Liver (tissue), 9 donors: ENCODE measurements around the gene AKT3. TPM values are rescaled to one million over a fixed set of nuclear protein-coding genes. Genes with fewer than 3 reads are reported as not detected.

Experiments used
- DNase-seq: peaks from one replicate; pipeline ENCODE4 v3.0.0-alpha.2; 2017; ENCODE audit warnings: low spot score
- H3K27ac ChIP-seq, 2 donors: one replicate each; pipeline ENCODE4 v1.7.0; 2013; ENCODE audit warnings: inconsistent platforms in 2 of 2, low read length in 2 of 2, control low read depth in 1 of 2, low read depth in 1 of 2, mild to moderate bottlenecking in 1 of 2
- H3K27me3 ChIP-seq, 4 donors: one replicate each; pipeline versions ENCODE4 v1.6.1 to v1.7.0; 2013; ENCODE audit warnings: low read length in 3 of 4, inconsistent platforms in 1 of 4, mild to moderate bottlenecking in 1 of 4, moderate library complexity in 1 of 4; ENCODE audit not compliant: control insufficient read depth in 4 of 4, insufficient read depth in 4 of 4
- H3K36me3 ChIP-seq, 4 donors: one replicate each; pipeline versions ENCODE4 v1.6.1 to v1.7.0; 2013; ENCODE audit warnings: low read length in 3 of 4, mild to moderate bottlenecking in 3 of 4, low read depth in 1 of 4, moderate library complexity in 1 of 4; ENCODE audit not compliant: control insufficient read depth in 4 of 4, insufficient read depth in 3 of 4
- H3K4me1 ChIP-seq, 4 donors: one replicate each; pipeline versions ENCODE4 v1.6.1 to v1.7.0; 2013; ENCODE audit warnings: low read length in 3 of 4, mild to moderate bottlenecking in 3 of 4, moderate library complexity in 1 of 4; ENCODE audit not compliant: control insufficient read depth in 4 of 4, insufficient read depth in 4 of 4
- H3K4me3 ChIP-seq, 3 donors: one replicate each; pipeline versions ENCODE4 v1.6.1 to v1.7.0; 2013; ENCODE audit warnings: low read length in 3 of 3, control low read depth in 1 of 3, low read depth in 1 of 3, mild to moderate bottlenecking in 1 of 3
- H3K9ac ChIP-seq, 2 donors: one replicate each; pipeline ENCODE4 v1.7.0; 2013; ENCODE audit warnings: low read length in 2 of 2, mild to moderate bottlenecking in 2 of 2, moderate library complexity in 2 of 2, control low read depth in 1 of 2, low read depth in 1 of 2
- H3K9me3 ChIP-seq, 4 donors: one replicate each; pipeline versions ENCODE4 v1.6.1 to v1.7.0; 2013; ENCODE audit warnings: low read length in 3 of 4; ENCODE audit not compliant: control insufficient read depth in 4 of 4
- FOXA1 ChIP-seq: IDR thresholded peaks from 2 replicates; pipeline ENCODE4 v1.6.1; 2016; ENCODE audit warnings: antibody characterized with exemption
- HNF4A ChIP-seq, 2 donors: conservative IDR thresholded peaks; 2 replicates each; pipeline ENCODE4 v1.6.1; 2016; ENCODE audit warnings: antibody characterized with exemption in 2 of 2, mild to moderate bottlenecking in 2 of 2
- HNF4G ChIP-seq: IDR thresholded peaks from 2 replicates; pipeline ENCODE4 v1.6.1; 2016; ENCODE audit warnings: antibody characterized with exemption
- NR2F2 ChIP-seq: IDR thresholded peaks from 2 replicates; pipeline ENCODE4 v1.6.1; 2016; ENCODE audit warnings: antibody characterized with exemption
- RAD21 ChIP-seq, 2 donors: IDR thresholded peaks; 2 replicates each; pipeline ENCODE4 v1.6.1; 2016; ENCODE audit warnings: antibody characterized with exemption in 2 of 2, mild to moderate bottlenecking in 2 of 2
- RXRA ChIP-seq, 2 donors: IDR thresholded peaks; 2 replicates each; pipeline ENCODE4 v1.6.1; 2017 to 2018; ENCODE audit warnings: antibody characterized with exemption in 2 of 2, mild to moderate bottlenecking in 1 of 2
- YY1 ChIP-seq: IDR thresholded peaks from 2 replicates; pipeline ENCODE4 v1.6.1; 2016; ENCODE audit warnings: antibody characterized with exemption, mild to moderate bottlenecking
- WGBS: extraction: QIAGEN DNeasy Blood & Tissue Kit; methylation state at CpG from one replicate; pipeline ENCODE4 v1.1.7; 2013; 5-methylcytosine and 5-hydroxymethylcytosine counted together
- polyA plus RNA-seq, 2 donors: library from polyadenylated mRNA; stranded (reverse) in 1 of 2; unstranded in 1 of 2; fragments of 200-250 nt in 1 of 2; fragments of >200 nt in 1 of 2; fragmentation: Nextera tagmentation in 1 of 2; extraction: Ambion mirVana in 1 of 2; gene quantifications; one replicate each; pipeline versions ENCODE4 v1.2.1 to v1.2.3, GENCODE V29; 2013 to 2015
- total RNA-seq, 2 donors: library from RNA; depleted of rRNA; stranded (reverse); fragments of >200 nt; gene quantifications; one replicate each; pipeline ENCODE4 v1.2.3, GENCODE V29; 2014
- TF ChIP-seq, protein P1 (sequence below): IDR thresholded peaks from 2 replicates; pipeline ENCODE4 v1.6.1; 2016; ENCODE audit warnings: antibody characterized with exemption
- TF ChIP-seq, protein P2 (sequence below): IDR thresholded peaks from 2 replicates; pipeline ENCODE4 v1.6.1; 2016; ENCODE audit warnings: antibody characterized with exemption
- donor health status: healthy.
- donor health status: healthy.
- donor health status: healthy.
- donor health status: healthy.
- donor health status: healthy.

AKT3 gene
- total and polyA plus RNA-seq, 4 donors: 1.7 to 7.6 (median 2.8) TPM

DNA sequence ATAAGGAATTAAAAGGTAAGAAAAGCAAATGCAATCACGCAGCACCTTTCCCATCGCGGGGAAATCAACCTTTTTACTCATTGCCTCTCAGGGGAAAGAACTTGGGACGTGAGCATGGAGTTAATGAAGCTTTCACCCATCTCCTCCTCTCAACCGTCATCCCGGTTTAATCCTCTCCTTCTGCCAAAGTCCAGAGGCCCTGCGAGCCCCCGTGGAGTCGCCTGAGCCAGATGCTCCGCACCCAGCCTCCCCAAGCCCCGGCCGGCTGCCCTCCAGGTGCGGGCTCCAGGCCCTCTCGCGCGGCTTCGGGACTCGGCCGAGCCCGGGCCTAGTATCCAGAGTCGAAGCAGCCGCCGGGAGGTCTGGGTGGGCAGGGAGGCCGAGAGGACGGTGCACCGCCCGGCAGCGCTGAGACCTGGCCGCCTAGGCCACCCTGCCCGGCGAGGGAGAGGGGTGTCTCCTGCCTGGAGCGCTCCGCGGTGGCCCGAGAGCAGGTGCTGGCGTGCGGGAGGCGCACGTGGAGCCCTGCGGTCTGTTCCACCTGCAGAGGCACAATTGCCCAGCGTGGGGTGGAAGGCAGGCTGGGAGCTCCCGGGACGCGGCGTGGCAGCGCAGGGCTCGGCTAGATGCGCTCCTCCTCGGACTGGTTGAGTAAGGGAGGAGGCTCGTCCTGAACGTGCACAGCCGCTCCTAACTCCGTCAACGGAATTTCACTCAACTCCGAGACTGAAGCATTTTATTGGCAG, 375.7 kb downstream of the AKT3 start (continued):
- TF ChIP-seq RAD21 (IDR thresholded peaks at IDR 0.05): no peak
- TF ChIP-seq HNF4G: no peak

DNA sequence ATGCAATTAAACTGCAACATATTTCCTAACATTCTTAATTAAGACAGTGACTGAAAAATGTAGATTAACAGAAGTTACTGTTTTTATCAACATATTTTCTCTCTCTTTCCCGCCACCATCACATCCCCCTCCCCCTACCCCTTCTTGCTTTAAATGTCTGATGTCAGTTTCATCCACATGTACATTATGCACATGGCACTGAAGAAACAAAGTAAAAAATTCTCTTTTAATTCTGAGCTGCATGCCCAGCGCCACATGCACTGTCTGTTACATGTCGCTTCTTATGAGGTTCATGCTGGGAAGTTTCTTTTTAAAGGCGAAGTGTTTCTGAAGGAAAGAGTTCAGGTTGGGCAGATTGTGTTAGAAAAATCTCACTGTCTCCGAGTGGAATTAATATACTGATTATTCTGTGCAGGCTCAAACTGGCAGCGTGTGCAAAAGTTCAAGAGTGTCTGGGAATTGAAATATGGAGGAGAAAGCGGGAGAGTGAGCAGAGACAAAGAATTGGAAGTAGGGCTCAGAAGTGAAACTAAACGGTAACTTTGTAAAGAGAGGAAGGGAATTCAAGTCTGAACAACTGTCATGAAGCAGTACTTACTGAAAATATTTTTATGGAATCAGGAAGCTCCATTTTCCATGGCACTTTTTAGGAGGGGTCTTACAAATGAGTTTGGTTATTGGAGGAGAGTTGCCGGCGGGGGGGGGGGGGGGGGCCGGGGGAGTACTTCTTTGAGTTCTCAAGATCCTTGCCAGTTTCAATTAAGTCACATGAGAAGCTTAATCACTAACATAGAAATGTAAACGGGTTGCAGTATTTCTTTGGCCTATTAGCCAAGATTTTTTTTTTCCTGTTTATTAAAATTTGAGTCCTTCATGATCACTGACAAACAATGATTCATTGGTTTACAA, 376.6 kb downstream of the AKT3 start:
- DNase-seq: no peak
- Histone ChIP-seq H3K4me3 (peak overlapping the region in 1 of 3 donors; percentile 29), H3K4me1 (peaks cover 0 to 11% (median 2%) of the 10 kb centered on the region in 4 donors), H3K27ac (peak overlapping the region in 1 of 2 donors; percentile 40), H3K36me3 (peaks cover 0 to 5% (median 0%) of the 10 kb centered on the region in 4 donors), H3K9me3 (no peaks in the 10 kb centered on the region), H3K9ac (peak overlapping the region in 1 of 2 donors; percentile 1), H3K27me3 (no peaks in the 10 kb centered on the region)
- TF ChIP-seq HNF4G (no peak), FOXA1 (no peak), NR2F2 (no peak), RXRA (IDR thresholded peaks at IDR 0.05) (no peak), YY1 (peak; percentile 43), RAD21 (IDR thresholded peaks at IDR 0.05) (peak in 1 of 2 donors; percentile 5)
- TF ChIP-seq, protein P1, sequence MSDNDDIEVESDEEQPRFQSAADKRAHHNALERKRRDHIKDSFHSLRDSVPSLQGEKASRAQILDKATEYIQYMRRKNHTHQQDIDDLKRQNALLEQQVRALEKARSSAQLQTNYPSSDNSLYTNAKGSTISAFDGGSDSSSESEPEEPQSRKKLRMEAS: no peak
- WGBS: 46% methylated on average over 12 of the region's 12 CpGs

DNA sequence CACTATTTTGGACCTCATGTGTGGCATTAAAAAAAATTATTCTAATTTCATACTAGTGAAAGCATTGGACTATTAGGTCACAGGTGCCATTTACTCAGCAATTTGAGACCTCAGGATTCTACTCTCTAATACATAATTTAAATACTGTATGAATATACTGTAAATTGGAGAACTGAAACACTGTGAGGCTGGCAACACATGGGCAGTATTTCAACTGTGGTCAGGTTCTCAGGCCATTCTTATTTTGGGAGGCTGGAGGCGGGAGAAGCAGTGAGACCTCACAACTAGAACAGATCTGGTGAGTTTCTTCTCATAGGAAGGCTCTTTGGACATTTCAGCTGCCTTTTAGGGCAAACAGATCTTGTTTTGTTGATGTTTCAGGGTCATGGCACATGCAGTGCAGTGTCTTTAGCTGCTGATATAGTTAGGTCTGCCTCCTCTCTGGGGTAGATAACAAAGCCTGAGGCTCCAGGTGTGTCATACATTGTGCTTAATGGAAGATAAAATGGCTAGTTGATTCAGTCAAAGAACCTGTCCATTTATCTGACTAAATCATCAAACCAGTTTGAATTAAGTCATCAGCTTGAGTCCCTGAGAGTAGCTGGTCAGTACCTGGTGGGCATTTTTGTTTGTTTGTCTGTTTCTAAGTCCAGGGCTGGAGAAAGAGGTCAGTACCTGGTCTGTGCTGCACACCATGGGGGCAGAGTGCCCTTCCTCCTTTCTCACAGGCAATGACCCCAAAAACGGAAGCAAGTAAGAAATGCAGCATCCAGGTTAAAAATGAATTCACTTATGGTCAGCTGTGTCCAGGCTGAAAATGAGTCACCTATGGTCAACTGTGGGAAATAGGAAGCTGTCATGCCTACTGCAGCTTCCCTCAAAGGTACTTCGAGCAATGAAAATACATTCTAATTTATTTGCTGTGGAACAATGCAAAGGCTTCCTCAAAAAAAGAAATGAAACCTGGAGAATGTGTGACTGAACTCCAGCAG, 378.0 kb downstream of the AKT3 start:
- TF ChIP-seq FOXA1 (no peak), RAD21 (IDR thresholded peaks at IDR 0.05) (no peak), HNF4A (conservative IDR thresholded peaks at IDR 0.05) (no peak), NR2F2 (no peak)
- TF ChIP-seq, protein P2, sequence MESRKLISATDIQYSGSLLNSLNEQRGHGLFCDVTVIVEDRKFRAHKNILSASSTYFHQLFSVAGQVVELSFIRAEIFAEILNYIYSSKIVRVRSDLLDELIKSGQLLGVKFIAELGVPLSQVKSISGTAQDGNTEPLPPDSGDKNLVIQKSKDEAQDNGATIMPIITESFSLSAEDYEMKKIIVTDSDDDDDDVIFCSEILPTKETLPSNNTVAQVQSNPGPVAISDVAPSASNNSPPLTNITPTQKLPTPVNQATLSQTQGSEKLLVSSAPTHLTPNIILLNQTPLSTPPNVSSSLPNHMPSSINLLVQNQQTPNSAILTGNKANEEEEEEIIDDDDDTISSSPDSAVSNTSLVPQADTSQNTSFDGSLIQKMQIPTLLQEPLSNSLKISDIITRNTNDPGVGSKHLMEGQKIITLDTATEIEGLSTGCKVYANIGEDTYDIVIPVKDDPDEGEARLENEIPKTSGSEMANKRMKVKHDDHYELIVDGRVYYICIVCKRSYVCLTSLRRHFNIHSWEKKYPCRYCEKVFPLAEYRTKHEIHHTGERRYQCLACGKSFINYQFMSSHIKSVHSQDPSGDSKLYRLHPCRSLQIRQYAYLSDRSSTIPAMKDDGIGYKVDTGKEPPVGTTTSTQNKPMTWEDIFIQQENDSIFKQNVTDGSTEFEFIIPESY: no peak
- Histone ChIP-seq H3K4me3 (no peak overlapping the region), H3K9me3 (no peaks in the 10 kb centered on the region), H3K36me3 (peaks cover 0 to 5% (median 2%) of the 10 kb centered on the region in 4 donors), H3K9ac (no peak overlapping the region), H3K4me1 (peaks cover 0 to 11% (median 2%) of the 10 kb centered on the region in 4 donors), H3K27ac (peak overlapping the region in 1 of 2 donors; percentile 25), H3K27me3 (no peaks in the 10 kb centered on the region)
- WGBS: 79% methylated on average over 3 of the region's 3 CpGs
- no peak for DNase-seq
